DND-41 (cell line): ENCODE results near the gene HMCN1.

Experiments
- ATAC-seq: fragments of 200-7000 bp; cut with Tn5 transposase; 3 replicates; pipeline ENCODE4 v1.9.1; 2021; ENCODE audit warnings: low read depth; ENCODE audit not compliant: insufficient read depth
- DNase-seq: peaks from one replicate; pipeline ENCODE4 v3.0.0-alpha.2; 2020
- H2AFZ ChIP-seq: 2 replicates; pipeline ENCODE4 v1.6.0; 2012; ENCODE audit warnings: low read depth, low read length
- H3K27ac ChIP-seq: 2 replicates; pipeline ENCODE4 v1.5.1; 2012; ENCODE audit warnings: low read length, inconsistent platforms
- H3K27me3 ChIP-seq: fragments of 200-600 bp; sonication (generic); 2 replicates; pipeline ENCODE4 v1.6.0; 2012; ENCODE audit warnings: low read length, mild to moderate bottlenecking, inconsistent platforms; ENCODE audit not compliant: insufficient read depth, poor library complexity
- H3K36me3 ChIP-seq: 2 replicates; pipeline ENCODE4 v1.5.1; 2012; ENCODE audit warnings: low read length, inconsistent platforms; ENCODE audit not compliant: insufficient read depth
- H3K4me1 ChIP-seq: 2 replicates; pipeline ENCODE4 v1.5.1; 2012; ENCODE audit warnings: mild to moderate bottlenecking, low read length; ENCODE audit not compliant: insufficient read depth
- H3K4me2 ChIP-seq: 2 replicates; pipeline ENCODE4 v1.6.0; 2012; ENCODE audit warnings: mild to moderate bottlenecking, moderate library complexity, low read length, inconsistent platforms; ENCODE audit not compliant: insufficient read depth
- H3K4me3 ChIP-seq, 2 experiments: fragments of 200-600 bp in 1 of 2; shearing (Covaris generic) in 1 of 2; 2 replicates each; pipeline ENCODE4 v1.5.1; 2012 to 2016; ENCODE audit warnings: inconsistent platforms in 2 of 2, low read length in 2 of 2, mild to moderate bottlenecking in 2 of 2, low read depth in 1 of 2, moderate library complexity in 1 of 2
- H3K79me2 ChIP-seq: 2 replicates; pipeline ENCODE4 v1.6.0; 2012; ENCODE audit warnings: low read length, inconsistent platforms; ENCODE audit not compliant: insufficient read depth
- H3K9ac ChIP-seq: 2 replicates; pipeline ENCODE4 v1.6.0; 2012; ENCODE audit warnings: low read depth, mild to moderate bottlenecking, inconsistent platforms, low read length, moderate library complexity
- H3K9me3 ChIP-seq: 2 replicates; pipeline ENCODE4 v1.5.1; 2012; ENCODE audit warnings: low read length, moderate library complexity, mild to moderate bottlenecking, inconsistent platforms; ENCODE audit not compliant: insufficient read depth, severe bottlenecking
- H4K20me1 ChIP-seq: 2 replicates; pipeline ENCODE4 v1.6.0; 2012; ENCODE audit warnings: low read length; ENCODE audit not compliant: insufficient read depth
- EZH2 ChIP-seq: IDR thresholded peaks from 3 replicates; pipeline ENCODE4 v1.6.1; 2012; ENCODE audit warnings: borderline replicate concordance, low read depth, mild to moderate bottlenecking, moderate library complexity, low read length, inconsistent platforms; ENCODE audit not compliant: severe bottlenecking
- TF ChIP-seq, protein P1 (sequence below): IDR thresholded peaks from 2 replicates; pipeline ENCODE4 v1.5.1; 2012; ENCODE audit warnings: borderline replicate concordance, low read length, moderate library complexity, mild to moderate bottlenecking; ENCODE audit not compliant: poor library complexity, severe bottlenecking; ENCODE audit errors: extremely low read depth

The HMCN1 gene

DNA sequence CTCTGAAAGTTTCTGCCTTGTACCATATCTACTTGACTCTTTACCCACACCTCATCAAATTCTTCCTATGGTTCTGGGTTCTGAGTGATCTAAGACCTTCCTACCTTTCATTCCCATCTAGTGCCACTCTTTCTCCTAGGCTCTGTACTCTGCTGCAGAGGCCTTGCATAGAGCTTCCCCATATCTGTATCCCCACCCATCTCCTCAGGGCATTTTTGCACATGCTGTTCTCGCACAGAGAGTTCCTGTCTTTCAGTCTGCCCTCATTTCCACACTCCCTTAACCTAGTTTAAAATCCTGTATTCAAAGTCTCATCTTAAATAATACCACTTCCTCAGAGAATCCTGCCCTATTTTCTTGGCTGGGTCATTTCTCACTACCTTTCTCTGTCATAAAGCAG lies 114.8 kb downstream of the HMCN1 start:
- Histone ChIP-seq H4K20me1 (no peaks in the 10 kb centered on the region), H3K27ac (no peak overlapping the region), H2AFZ (no peak overlapping the region), H3K4me2 (no peak overlapping the region), H3K4me1 (no peaks in the 10 kb centered on the region), H3K9ac (no peak overlapping the region), H3K9me3 (no peaks in the 10 kb centered on the region), H3K4me3 (no peak overlapping the region), H3K27me3 (no peaks in the 10 kb centered on the region), H3K36me3 (no peaks in the 10 kb centered on the region), H3K79me2 (no peaks in the 10 kb centered on the region)
- ATAC-seq (no peak), DNase-seq (no peak)
- TF ChIP-seq, protein P1, sequence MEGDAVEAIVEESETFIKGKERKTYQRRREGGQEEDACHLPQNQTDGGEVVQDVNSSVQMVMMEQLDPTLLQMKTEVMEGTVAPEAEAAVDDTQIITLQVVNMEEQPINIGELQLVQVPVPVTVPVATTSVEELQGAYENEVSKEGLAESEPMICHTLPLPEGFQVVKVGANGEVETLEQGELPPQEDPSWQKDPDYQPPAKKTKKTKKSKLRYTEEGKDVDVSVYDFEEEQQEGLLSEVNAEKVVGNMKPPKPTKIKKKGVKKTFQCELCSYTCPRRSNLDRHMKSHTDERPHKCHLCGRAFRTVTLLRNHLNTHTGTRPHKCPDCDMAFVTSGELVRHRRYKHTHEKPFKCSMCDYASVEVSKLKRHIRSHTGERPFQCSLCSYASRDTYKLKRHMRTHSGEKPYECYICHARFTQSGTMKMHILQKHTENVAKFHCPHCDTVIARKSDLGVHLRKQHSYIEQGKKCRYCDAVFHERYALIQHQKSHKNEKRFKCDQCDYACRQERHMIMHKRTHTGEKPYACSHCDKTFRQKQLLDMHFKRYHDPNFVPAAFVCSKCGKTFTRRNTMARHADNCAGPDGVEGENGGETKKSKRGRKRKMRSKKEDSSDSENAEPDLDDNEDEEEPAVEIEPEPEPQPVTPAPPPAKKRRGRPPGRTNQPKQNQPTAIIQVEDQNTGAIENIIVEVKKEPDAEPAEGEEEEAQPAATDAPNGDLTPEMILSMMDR = no peak
- no peak for TF ChIP-seq EZH2

DNA sequence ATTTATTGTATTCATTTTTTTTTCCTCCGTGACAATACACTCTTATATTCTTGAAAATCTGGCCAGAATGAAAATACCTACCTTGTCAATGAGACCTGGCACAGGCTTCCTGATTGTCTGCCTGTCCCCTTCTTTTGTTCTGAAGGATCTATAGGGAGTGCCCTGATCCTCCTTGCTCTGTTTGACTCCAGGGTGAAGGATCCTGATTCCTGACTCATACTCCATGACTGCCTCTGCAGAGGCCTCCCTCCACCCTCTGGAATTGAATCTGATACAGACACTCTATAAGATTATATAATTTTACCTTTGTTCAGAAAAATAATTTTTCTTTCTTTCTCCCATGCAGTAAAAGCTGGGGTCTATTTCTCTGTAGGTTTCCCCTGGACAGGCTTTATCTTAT lies 116.2 kb downstream of the HMCN1 start:
- no peak for TF ChIP-seq EZH2
- TF ChIP-seq, protein P1 = no peak
- no peaks in the 10 kb centered on the region for H3K27me3 ChIP-seq
- no peak for ATAC-seq

DNA sequence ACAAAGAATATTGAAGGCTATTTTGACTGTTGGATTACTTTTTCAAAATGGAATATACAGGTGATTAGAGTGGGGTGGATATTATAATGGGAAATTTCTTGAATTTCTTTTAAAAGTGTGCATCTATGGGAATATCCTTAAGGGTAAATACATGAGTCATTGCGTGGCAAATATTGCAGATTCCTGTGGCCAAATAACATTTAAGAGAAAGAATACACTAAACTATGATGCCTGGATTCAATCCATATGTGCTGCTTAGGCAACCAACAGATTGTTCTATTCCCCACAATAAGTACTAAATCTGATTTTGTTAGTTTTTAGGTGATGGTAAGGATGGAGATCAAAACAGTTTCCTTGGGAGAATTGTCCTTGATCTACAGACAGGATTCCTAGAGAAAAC lies 119.5 kb downstream of the HMCN1 start:
- DNase-seq (no peak), ATAC-seq (no peak)
- Histone ChIP-seq H3K4me2 (no peak overlapping the region), H3K4me1 (no peaks in the 10 kb centered on the region), H3K4me3 (no peak overlapping the region), H3K27ac (no peak overlapping the region), H3K9me3 (no peaks in the 10 kb centered on the region), H4K20me1 (no peaks in the 10 kb centered on the region), H3K79me2 (no peaks in the 10 kb centered on the region), H2AFZ (no peak overlapping the region), H3K9ac (no peak overlapping the region), H3K27me3 (no peaks in the 10 kb centered on the region), H3K36me3 (no peaks in the 10 kb centered on the region)
- TF ChIP-seq EZH2 = no peak
- TF ChIP-seq, protein P1 = no peak

More for the DNA sequence above, 116.2 kb downstream of the HMCN1 start:
- no peak overlapping the region for H3K9ac ChIP-seq
- no peaks in the 10 kb centered on the region for H3K4me1 ChIP-seq
- no peak overlapping the region for H2AFZ ChIP-seq
- DNase-seq = no peak
- H3K27ac ChIP-seq = no peak overlapping the region
- no peaks in the 10 kb centered on the region for H3K9me3 ChIP-seq
- H3K4me3 ChIP-seq = no peak overlapping the region
- no peaks in the 10 kb centered on the region for H3K36me3 ChIP-seq
- no peak overlapping the region for H3K4me2 ChIP-seq
- no peaks in the 10 kb centered on the region for H3K79me2 ChIP-seq
- H4K20me1 ChIP-seq = no peaks in the 10 kb centered on the region

DNA sequence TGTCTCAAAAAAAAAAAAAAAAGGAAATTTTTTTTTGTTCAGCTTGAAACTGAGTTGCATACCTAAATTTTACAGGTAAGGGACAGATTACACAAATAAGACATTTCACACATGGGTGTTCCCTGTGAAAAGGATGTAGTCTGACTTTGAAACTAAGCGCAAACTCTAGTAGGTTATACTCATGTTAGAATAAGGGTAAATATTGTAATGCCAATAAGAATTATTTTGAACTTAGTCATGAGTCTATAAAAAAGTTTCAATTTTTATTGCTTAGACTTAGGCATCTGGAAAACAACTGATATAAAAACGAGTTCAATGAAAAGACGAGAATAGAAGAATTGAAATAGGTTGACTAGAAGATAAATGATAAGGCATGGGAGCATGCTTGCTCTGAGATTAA lies 122.3 kb downstream of the HMCN1 start:
- Histone ChIP-seq H4K20me1 (no peaks in the 10 kb centered on the region), H3K9me3 (no peaks in the 10 kb centered on the region), H3K4me2 (no peak overlapping the region), H3K79me2 (no peaks in the 10 kb centered on the region), H3K4me1 (no peaks in the 10 kb centered on the region), H3K27ac (no peak overlapping the region), H3K9ac (no peak overlapping the region), H3K36me3 (no peaks in the 10 kb centered on the region), H3K4me3 (no peak overlapping the region), H2AFZ (no peak overlapping the region), H3K27me3 (no peaks in the 10 kb centered on the region)
- no peak for DNase-seq
- TF ChIP-seq, protein P1 = no peak
- no peak for TF ChIP-seq EZH2
- ATAC-seq = no peak
